ENCODE data around the gene SLC4A3.

- TF ChIP-seq CTCF (conservative IDR thresholded peaks at IDR 0.05) (no peak), EZH2 (IDR thresholded peaks at IDR 0.05; ENCODE audit: low read depth) (no peak)
Observed at GRCh38 chr2:219597552-219598307, 29.7 kb upstream of the SLC4A3 start, which contains the start of gene STK11IP.
